Panc1 (cell line): ENCODE results near the gene ACTL7B. TPM values are rescaled to one million over a fixed set of nuclear protein-coding genes. Genes with fewer than 3 reads are reported as not detected.

Source experiments
- ATAC-seq: fragments of 200-7000 bp; cut with Tn5 transposase; 2 replicates; pipeline ENCODE4 v1.9.1; 2020; ENCODE audit warnings: mild to moderate bottlenecking, moderate library complexity
- BruUV-seq: library from RNA; stranded (reverse); fragments of 400-500 nt; replicated peaks from 2 replicates; lab custom pipeline; 2021; lab: Mats Ljungman, UMichigan
- CTCF ChIA-PET: fragments of 300-600 bp; sonication (Branson Sonifier 250); formaldehyde crosslinking; loops from one replicate; lab custom pipeline; 2022; ENCODE audit warnings: antibody characterized with exemption; lab: Charles Lee
- POLR2A ChIA-PET: fragments of 300-600 bp; sonication (Branson Sonifier 250); formaldehyde crosslinking; loops from one replicate; lab custom pipeline; 2022; ENCODE audit warnings: antibody characterized with exemption; lab: Charles Lee
- DNase-seq: peaks from one replicate; pipeline ENCODE4 v3.0.0-alpha.2; 2010; ENCODE audit warnings: low read depth, low spot score
- H3K27ac ChIP-seq: 2 replicates; pipeline ENCODE4 v1.5.1; 2011; ENCODE audit warnings: mild to moderate bottlenecking, low read length, inconsistent platforms
- H3K27me3 ChIP-seq: fragments of 200-500 bp; sonication (Bioruptor generic); 2 replicates; pipeline ENCODE4 v1.6.0; 2014; ENCODE audit warnings: low read length, inconsistent platforms; ENCODE audit not compliant: control insufficient read depth, insufficient read depth
- H3K36me3 ChIP-seq: fragments of 200-500 bp; sonication (Bioruptor generic); 2 replicates; pipeline ENCODE4 v1.5.1; 2014; ENCODE audit warnings: inconsistent platforms, mild to moderate bottlenecking, low read length, moderate library complexity; ENCODE audit not compliant: control insufficient read depth, insufficient read depth
- H3K4me1 ChIP-seq: 2 replicates; pipeline ENCODE4 v1.5.1; 2011; ENCODE audit warnings: inconsistent platforms, mild to moderate bottlenecking, low read length, moderate library complexity; ENCODE audit not compliant: control insufficient read depth, insufficient read depth
- H3K4me3 ChIP-seq, 2 experiments: 2 replicates each; pipeline ENCODE4 v1.5.1; 2011 to 2012; ENCODE audit warnings: low read depth in 2 of 2, low read length in 2 of 2, mild to moderate bottlenecking in 2 of 2, inconsistent platforms in 1 of 2, moderate library complexity in 1 of 2
- H3K9me3 ChIP-seq: fragments of 200-500 bp; sonication (Bioruptor generic); 2 replicates; pipeline ENCODE4 v1.5.1; 2014; ENCODE audit warnings: low read depth, mild to moderate bottlenecking, inconsistent platforms, low read length, moderate library complexity; ENCODE audit not compliant: control insufficient read depth, insufficient read depth
- CTCF ChIP-seq: fragments of 450-650 bp; IDR thresholded peaks from 2 replicates; pipeline ENCODE4 v1.5.1; 2017; ENCODE audit warnings: mild to moderate bottlenecking
- POLR2AphosphoS5 ChIP-seq: IDR thresholded peaks from 2 replicates; pipeline ENCODE4 v1.6.1; 2012; ENCODE audit warnings: mild to moderate bottlenecking, low read depth, low read length, moderate library complexity
- SIN3A ChIP-seq: IDR thresholded peaks from 2 replicates; pipeline ENCODE4 v1.6.1; 2012; ENCODE audit warnings: low read depth, mild to moderate bottlenecking, low read length, moderate library complexity, borderline replicate concordance; ENCODE audit not compliant: insufficient read depth
- TCF7L2 ChIP-seq: IDR thresholded peaks from 2 replicates; pipeline ENCODE4 v1.6.1; 2011; ENCODE audit warnings: mild to moderate bottlenecking, low read depth, low read length, inconsistent platforms
- in situ Hi-C: cut with HindIII; loops from 2 replicates; pipeline ENCODE4 v1.10.0; 2016; ENCODE audit warnings: low sequenced_read_pairs, low pct_unique_long_range_greater_than_20kb
- intact Hi-C: fragments of 100-400 bp; cut with micrococcal nuclease; formaldehyde crosslinking; loops from one replicate; pipeline ENCODE4 v1.10.0; 2022; ENCODE audit not compliant: unreplicated experiment
- total RNA-seq: library from RNA; stranded (reverse); gene quantifications from one replicate; pipeline ENCODE4 v1.2.1, GENCODE V29; 2021; ENCODE audit not compliant: unreplicated experiment
- TF ChIP-seq, protein P1 (sequence below), 2 experiments: IDR thresholded peaks; 2 replicates each; pipeline ENCODE4 v1.6.1; 2011 to 2012; ENCODE audit warnings: low read depth in 2 of 2, control low read depth in 1 of 2, low read length in 1 of 2, mild to moderate bottlenecking in 1 of 2, moderate library complexity in 1 of 2; ENCODE audit not compliant: insufficient read depth in 1 of 2

ACTL7B gene
- total RNA-seq, 1 experiment from 2014 or later, result not detected

GRCh38 chr9:108854094-108854493 lies 1.7 kb downstream of the ACTL7B start:
- Histone ChIP-seq H3K27me3 (no peaks in the 10 kb centered on the region), H3K27ac (no peak overlapping the region), H3K36me3 (no peaks in the 10 kb centered on the region), H3K4me1 (no peaks in the 10 kb centered on the region), H3K9me3 (no peaks in the 10 kb centered on the region), H3K4me3 (no peak overlapping the region)
- in situ Hi-C loops, result no loop called here
- no peak for ATAC-seq
- TF ChIP-seq SIN3A (no peak), POLR2AphosphoS5 (no peak), TCF7L2 (no peak), CTCF (no peak)
- TF ChIP-seq, protein P1, sequence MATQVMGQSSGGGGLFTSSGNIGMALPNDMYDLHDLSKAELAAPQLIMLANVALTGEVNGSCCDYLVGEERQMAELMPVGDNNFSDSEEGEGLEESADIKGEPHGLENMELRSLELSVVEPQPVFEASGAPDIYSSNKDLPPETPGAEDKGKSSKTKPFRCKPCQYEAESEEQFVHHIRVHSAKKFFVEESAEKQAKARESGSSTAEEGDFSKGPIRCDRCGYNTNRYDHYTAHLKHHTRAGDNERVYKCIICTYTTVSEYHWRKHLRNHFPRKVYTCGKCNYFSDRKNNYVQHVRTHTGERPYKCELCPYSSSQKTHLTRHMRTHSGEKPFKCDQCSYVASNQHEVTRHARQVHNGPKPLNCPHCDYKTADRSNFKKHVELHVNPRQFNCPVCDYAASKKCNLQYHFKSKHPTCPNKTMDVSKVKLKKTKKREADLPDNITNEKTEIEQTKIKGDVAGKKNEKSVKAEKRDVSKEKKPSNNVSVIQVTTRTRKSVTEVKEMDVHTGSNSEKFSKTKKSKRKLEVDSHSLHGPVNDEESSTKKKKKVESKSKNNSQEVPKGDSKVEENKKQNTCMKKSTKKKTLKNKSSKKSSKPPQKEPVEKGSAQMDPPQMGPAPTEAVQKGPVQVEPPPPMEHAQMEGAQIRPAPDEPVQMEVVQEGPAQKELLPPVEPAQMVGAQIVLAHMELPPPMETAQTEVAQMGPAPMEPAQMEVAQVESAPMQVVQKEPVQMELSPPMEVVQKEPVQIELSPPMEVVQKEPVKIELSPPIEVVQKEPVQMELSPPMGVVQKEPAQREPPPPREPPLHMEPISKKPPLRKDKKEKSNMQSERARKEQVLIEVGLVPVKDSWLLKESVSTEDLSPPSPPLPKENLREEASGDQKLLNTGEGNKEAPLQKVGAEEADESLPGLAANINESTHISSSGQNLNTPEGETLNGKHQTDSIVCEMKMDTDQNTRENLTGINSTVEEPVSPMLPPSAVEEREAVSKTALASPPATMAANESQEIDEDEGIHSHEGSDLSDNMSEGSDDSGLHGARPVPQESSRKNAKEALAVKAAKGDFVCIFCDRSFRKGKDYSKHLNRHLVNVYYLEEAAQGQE (IDR thresholded peaks at IDR 0.05; ENCODE audit: insufficient read depth in 1 of 2, low read depth in 2 of 2, low read length in 1 of 2), result no peak
- intact Hi-C loops, result no loop called here
- no peak for DNase-seq
- BruUV-seq, result no TSS peak
- ChIA-PET CTCF (no interaction called here), POLR2A (no interaction called here)

GRCh38 chr9:108852079-108852478 lies 3.7 kb downstream of the ACTL7B start:
- H3K9me3 ChIP-seq, result no peaks in the 10 kb centered on the region
- ChIA-PET POLR2A (no interaction called here), CTCF (no interaction called here)
- DNase-seq, result no peak
- no peak for ATAC-seq
- intact Hi-C loops (no loop called here), in situ Hi-C loops (no loop called here)
- no peaks in the 10 kb centered on the region for H3K4me1 ChIP-seq
- H3K4me3 ChIP-seq, result no peak overlapping the region
- no peak overlapping the region for H3K27ac ChIP-seq
- TF ChIP-seq TCF7L2 (no peak), SIN3A (no peak), CTCF (no peak), POLR2AphosphoS5 (no peak)
- TF ChIP-seq, protein P1 (IDR thresholded peaks at IDR 0.05; ENCODE audit: insufficient read depth in 1 of 2, low read depth in 2 of 2, low read length in 1 of 2), result no peak
- BruUV-seq, result no TSS peak
- H3K36me3 ChIP-seq, result no peaks in the 10 kb centered on the region
- no peaks in the 10 kb centered on the region for H3K27me3 ChIP-seq
